ENCODE measurements around the gene NMU.

- TF ChIP-seq CTCF (IDR thresholded peaks at IDR 0.05) (no peak), POLR2A (IDR thresholded peaks at IDR 0.05) (no peak)
These were observed 21.1 kb downstream of the NMU start for GRCh38 chr4:55615008-55615407.
